Measurements from ENCODE around the gene PANX2. TPM values are rescaled to one million over a fixed set of nuclear protein-coding genes. Genes with fewer than 3 reads are reported as not detected.

PANX2 gene, protein sequence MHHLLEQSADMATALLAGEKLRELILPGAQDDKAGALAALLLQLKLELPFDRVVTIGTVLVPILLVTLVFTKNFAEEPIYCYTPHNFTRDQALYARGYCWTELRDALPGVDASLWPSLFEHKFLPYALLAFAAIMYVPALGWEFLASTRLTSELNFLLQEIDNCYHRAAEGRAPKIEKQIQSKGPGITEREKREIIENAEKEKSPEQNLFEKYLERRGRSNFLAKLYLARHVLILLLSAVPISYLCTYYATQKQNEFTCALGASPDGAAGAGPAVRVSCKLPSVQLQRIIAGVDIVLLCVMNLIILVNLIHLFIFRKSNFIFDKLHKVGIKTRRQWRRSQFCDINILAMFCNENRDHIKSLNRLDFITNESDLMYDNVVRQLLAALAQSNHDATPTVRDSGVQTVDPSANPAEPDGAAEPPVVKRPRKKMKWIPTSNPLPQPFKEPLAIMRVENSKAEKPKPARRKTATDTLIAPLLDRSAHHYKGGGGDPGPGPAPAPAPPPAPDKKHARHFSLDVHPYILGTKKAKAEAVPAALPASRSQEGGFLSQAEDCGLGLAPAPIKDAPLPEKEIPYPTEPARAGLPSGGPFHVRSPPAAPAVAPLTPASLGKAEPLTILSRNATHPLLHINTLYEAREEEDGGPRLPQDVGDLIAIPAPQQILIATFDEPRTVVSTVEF
- total RNA-seq, result 0.65 and 1.1 TPM in 2 replicates

DNA sequence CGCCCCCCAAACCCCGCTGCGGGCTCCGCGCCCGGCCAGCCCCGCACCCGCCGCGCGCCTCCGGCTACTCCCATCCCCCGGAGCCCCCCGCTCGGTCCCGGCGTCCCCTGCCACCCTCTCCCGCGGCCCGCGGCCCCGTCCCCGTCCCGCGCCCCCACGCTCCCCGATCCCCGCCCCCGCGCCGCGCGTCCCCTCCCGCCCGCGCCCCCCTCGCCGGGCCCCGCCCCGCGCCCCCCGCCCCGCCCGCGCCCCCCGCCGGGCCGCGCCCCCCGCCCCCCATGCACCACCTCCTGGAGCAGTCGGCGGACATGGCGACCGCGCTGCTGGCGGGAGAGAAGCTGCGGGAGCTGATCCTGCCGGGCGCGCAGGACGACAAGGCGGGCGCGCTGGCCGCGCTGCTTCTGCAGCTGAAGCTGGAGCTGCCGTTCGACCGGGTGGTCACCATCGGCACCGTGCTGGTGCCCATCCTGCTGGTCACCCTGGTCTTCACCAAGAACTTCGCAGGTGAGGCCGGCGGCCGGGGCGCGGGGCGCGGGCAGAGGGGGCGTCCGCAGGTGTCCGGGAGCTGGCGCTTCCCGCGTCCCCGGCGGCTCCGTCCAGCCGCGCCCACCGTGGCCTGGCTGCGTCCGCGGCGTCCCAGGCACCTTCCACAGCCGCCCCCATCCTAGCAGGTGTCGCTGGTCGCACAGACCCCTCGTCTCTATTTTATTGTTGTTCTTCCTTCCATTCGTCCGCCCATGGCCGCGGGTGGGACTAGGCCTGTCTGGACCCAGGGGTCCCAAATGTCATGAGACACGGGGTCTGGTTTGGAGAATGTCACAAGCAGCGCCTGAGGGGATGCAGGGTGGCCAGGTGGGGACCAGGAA is at the start of gene PANX2:
PANX2 (plus strand) TSS at position 279 of the 866 bp plus-strand sequence; CDS start at position 279, 0 bp downstream.

DNA sequence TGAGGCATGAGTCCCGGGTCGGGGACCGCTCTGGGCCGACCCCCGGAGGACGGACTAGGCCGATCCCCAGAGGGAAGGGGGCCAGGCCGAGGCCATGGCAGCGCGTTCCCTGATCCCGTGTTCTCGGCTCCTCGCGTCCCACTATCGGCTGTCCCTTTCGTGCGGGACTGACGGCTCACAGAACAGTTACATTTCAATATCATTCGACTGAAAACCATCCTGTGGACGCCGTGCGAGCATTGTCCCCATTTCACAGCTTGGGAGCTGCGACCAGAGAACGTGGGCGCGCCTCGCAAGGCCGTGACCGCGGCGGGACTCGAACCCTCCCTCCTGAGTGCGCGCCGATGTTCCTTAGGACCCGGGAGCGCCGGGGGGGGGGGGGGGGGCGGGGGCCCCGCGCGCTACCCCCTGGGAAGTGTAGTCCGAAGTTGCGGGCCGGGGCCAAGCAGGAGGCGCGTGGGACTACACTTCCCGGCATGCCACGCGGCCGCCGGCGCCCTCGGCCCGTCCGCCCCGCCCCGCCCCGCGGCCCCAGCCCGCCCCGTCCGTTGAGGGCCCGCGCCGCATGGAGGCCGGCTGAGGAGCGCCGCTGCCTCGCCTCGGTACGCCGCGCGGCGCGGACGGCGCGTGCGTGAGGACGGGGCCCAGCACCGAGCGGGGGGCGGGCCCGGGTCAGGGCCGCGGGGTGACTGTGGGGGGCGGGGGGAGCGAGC is 15.0 kb downstream of the PANX2 start, which contains the start of gene TRABD:
TRABD (plus strand) TSS at position 539 of the 713 bp plus-strand sequence. CDS start 7,148 bp downstream, outside the sequence.

DNA sequence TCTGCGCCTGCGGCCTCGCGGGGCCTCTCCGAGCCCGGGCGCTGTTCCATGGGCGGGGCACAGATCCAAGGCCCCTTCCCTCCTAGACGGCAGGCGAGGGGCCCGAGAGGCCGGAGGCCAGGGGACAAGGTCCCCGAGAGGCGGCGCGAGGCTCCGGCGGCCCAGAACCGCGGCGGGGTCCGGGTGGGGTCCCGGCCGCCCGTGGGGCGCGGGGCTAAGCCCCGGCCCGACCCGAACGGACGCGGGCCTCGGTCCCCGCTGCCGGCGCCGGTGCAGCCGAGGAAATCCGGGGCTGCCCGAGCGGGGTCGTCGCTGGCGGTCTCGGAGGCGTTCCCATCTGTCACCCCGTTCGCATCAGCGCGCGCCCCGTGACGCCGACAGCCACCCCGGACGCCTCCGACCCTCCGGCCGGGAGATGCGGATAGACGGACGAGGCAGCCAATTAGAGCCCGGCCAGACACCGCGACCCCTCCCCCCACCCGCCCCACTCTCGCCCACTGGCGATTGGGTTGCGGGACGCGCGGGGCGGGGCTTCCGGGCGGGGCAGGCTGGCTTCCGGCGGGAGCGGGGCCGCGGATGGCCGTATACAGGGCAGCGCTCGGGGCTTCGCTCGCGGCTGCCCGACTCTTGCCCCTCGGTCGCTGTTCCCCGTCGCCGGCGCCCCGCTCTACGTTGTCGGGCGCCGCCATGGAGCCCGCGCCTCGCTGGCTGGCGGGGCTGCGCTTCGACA is 30.1 kb downstream of the PANX2 start, which contains the start of gene SELENOO:
SELENOO (plus strand) TSS at position 551 of the 730 bp plus-strand sequence; CDS start at position 577, 26 bp downstream.

Other genes starting within 250 kb of the PANX2 start
- 26.4 and 41.3 TPM in 2 replicates for gene PIM3, start 210.0 kb upstream of the PANX2 start, total RNA-seq
- gene IL17REL, start 158.0 kb upstream of the PANX2 start, total RNA-seq, result not detected in 2 replicates
- not detected in 2 replicates for gene TTLL8, start 112.4 kb upstream of the PANX2 start, total RNA-seq
- gene MLC1, start 85.3 kb upstream of the PANX2 start, total RNA-seq, result 1.1 and 1.6 TPM in 2 replicates
- gene MOV10L1, start 80.7 kb upstream of the PANX2 start, total RNA-seq, result 2.1 and 3.6 TPM in 2 replicates
- gene TRABD, start 15.2 kb downstream of the PANX2 start, total RNA-seq, result 23.5 and 27.1 TPM in 2 replicates
- 18.3 and 19.5 TPM in 2 replicates for gene SELENOO, start 30.3 kb downstream of the PANX2 start, total RNA-seq
- gene TUBGCP6, start 74.3 kb downstream of the PANX2 start, total RNA-seq, result 25.6 and 27.3 TPM in 2 replicates
- 19.0 and 19.1 TPM in 2 replicates for gene HDAC10, start 80.5 kb downstream of the PANX2 start, total RNA-seq
- gene MAPK12, start 91.0 kb downstream of the PANX2 start, total RNA-seq, result 37.4 and 43.9 TPM in 2 replicates
- 12.6 and 14.4 TPM in 2 replicates for gene MAPK11, start 99.6 kb downstream of the PANX2 start, total RNA-seq
- gene PLXNB2, start 136.9 kb downstream of the PANX2 start, total RNA-seq, result 84.8 and 155 TPM in 2 replicates
- 0.81 and 4.5 TPM in 2 replicates for gene DENND6B, start 156.3 kb downstream of the PANX2 start, total RNA-seq
- 47.3 and 51.6 TPM in 2 replicates for gene PPP6R2, start 172.6 kb downstream of the PANX2 start, total RNA-seq

All from cardiac atrium fibroblast (primary cell).